B cell (primary cell): Measurements from ENCODE around the gene DENND10. TPM values are rescaled to one million over a fixed set of nuclear protein-coding genes. Genes with fewer than 3 reads are reported as not detected.

Experiments used
- ATAC-seq: fragments of 200-7000 bp; cut with Tn5 transposase; one replicate; pipeline ENCODE4 v1.10.0; 2021; ENCODE audit warnings: low read depth, mild to moderate bottlenecking, moderate number of reproducible peaks, moderate library complexity
- CTCF ChIA-PET: fragments of 350-600 bp; sonication (Branson Sonifier 250); formaldehyde crosslinking; loops from one replicate; lab custom pipeline; 2021; ENCODE audit warnings: antibody characterized with exemption, inconsistent platforms; lab: Charles Lee
- POLR2A ChIA-PET: fragments of 350-600 bp; sonication (Branson Sonifier 250); formaldehyde crosslinking; loops from one replicate; lab custom pipeline; 2021; ENCODE audit warnings: antibody characterized with exemption; lab: Charles Lee
- DNase-seq: peaks from one replicate; pipeline ENCODE4 v3.0.0; 2013
- H2AFZ ChIP-seq: 2 replicates; pipeline ENCODE4 v1.6.1; 2012; ENCODE audit warnings: mild to moderate bottlenecking, low read depth, low read length; ENCODE audit not compliant: insufficient read depth, poor library complexity, severe bottlenecking
- H3K27ac ChIP-seq, 2 donors: 1 replicate in 1 of 2; 2 replicates in 1 of 2; pipeline ENCODE4 v1.5.1; 2012 to 2013; ENCODE audit warnings: low read length in 2 of 2, mild to moderate bottlenecking in 2 of 2, moderate library complexity in 1 of 2
- H3K27me3 ChIP-seq, 4 experiments: fragments of 200-600 bp in 1 of 4; sonication (generic) in 1 of 4; replicated peaks in 1 of 4; 1 replicate in 2 of 4; 2 replicates in 2 of 4; pipeline versions ENCODE4 v1.6.1 to v1.7.0; 2013 to 2016; ENCODE audit warnings: low read length in 3 of 4, mild to moderate bottlenecking in 2 of 4, mixed read lengths in 1 of 4, moderate library complexity in 1 of 4; ENCODE audit not compliant: insufficient read depth in 4 of 4, control insufficient read depth in 3 of 4; ENCODE audit errors: control extremely low read depth in 1 of 4
- H3K36me3 ChIP-seq, 2 experiments: replicated peaks in 1 of 2; 1 replicate in 1 of 2; 2 replicates in 1 of 2; pipeline versions ENCODE4 v1.6.1 to v1.7.1; 2013; ENCODE audit warnings: low read length in 1 of 2; ENCODE audit not compliant: insufficient read depth in 2 of 2, control insufficient read depth in 1 of 2; ENCODE audit errors: control extremely low read depth in 1 of 2, extremely low read depth in 1 of 2
- H3K4me1 ChIP-seq, 2 donors: fragments of 200-600 bp in 1 of 2; sonication (generic) in 1 of 2; 1 replicate in 1 of 2; 2 replicates in 1 of 2; pipeline versions ENCODE4 v1.5.1 to v1.6.1; 2013 to 2017; ENCODE audit warnings: low read length in 2 of 2; ENCODE audit not compliant: control insufficient read depth in 2 of 2, insufficient read depth in 2 of 2
- H3K4me2 ChIP-seq: replicated peaks from 2 replicates; pipeline ENCODE3; 2012; ENCODE audit warnings: mild to moderate bottlenecking, low read depth, low read length; ENCODE audit not compliant: poor library complexity, severe bottlenecking
- H3K4me3 ChIP-seq, 5 experiments: fragments of 200-600 bp in 1 of 5; sonication (generic) in 1 of 5; 1 replicate in 3 of 5; 2 replicates in 2 of 5; pipeline versions ENCODE4 v1.5.1 to v1.7.0; 2011 to 2016; ENCODE audit warnings: low read length in 4 of 5, mild to moderate bottlenecking in 4 of 5, low read depth in 2 of 5, control low read depth in 1 of 5, moderate library complexity in 1 of 5; ENCODE audit not compliant: insufficient read depth in 1 of 5; ENCODE audit errors: control extremely low read depth in 1 of 5, extremely low read depth in 1 of 5
- H3K79me2 ChIP-seq: fragments of 200-600 bp; sonication (generic); one replicate; pipeline ENCODE4 v1.6.0; 2016; ENCODE audit warnings: low read length; ENCODE audit not compliant: control insufficient read depth, insufficient read depth
- H3K9ac ChIP-seq: fragments of 200-600 bp; sonication (generic); 2 replicates; pipeline ENCODE4 v1.6.1; 2017; ENCODE audit warnings: mild to moderate bottlenecking, low read length, moderate library complexity
- H3K9me3 ChIP-seq, 3 donors: one replicate each; pipeline versions ENCODE4 v1.6.1 to v1.7.1; 2013; ENCODE audit warnings: low read length in 2 of 3; ENCODE audit not compliant: control insufficient read depth in 2 of 3, insufficient read depth in 1 of 3; ENCODE audit errors: control extremely low read depth in 1 of 3
- H4K20me1 ChIP-seq: 2 replicates; pipeline ENCODE4 v1.6.0; 2012; ENCODE audit warnings: mild to moderate bottlenecking, low read length; ENCODE audit not compliant: insufficient read depth, control insufficient read depth, poor library complexity, severe bottlenecking
- H3K27ac Mint-ChIP-seq: one replicate; pipeline ENCODE4 v1.8.0; 2021; ENCODE audit warnings: mixed read lengths
- H3K27me3 Mint-ChIP-seq: one replicate; pipeline ENCODE4 v1.8.0; 2021; ENCODE audit warnings: mixed read lengths
- H3K4me1 Mint-ChIP-seq: one replicate; pipeline ENCODE4 v1.8.0; 2021; ENCODE audit warnings: mixed read lengths
- H3K4me3 Mint-ChIP-seq: one replicate; pipeline ENCODE4 v1.8.0; 2021; ENCODE audit warnings: mixed read lengths
- H3K9me3 Mint-ChIP-seq: one replicate; pipeline ENCODE4 v1.8.0; 2022; ENCODE audit warnings: mixed read lengths; ENCODE audit not compliant: insufficient read depth
- CTCF ChIP-seq: fragments of 200-600 bp; IDR thresholded peaks from one replicate; pipeline ENCODE4 v1.8.0; 2022; ENCODE audit warnings: antibody characterized with exemption, mild to moderate bottlenecking
- EZH2 ChIP-seq: IDR thresholded peaks from 2 replicates; pipeline ENCODE4 v1.6.1; 2012; ENCODE audit warnings: borderline replicate concordance, low read depth, mild to moderate bottlenecking, moderate library complexity, low read length; ENCODE audit not compliant: insufficient read depth, poor library complexity, severe bottlenecking
- WGBS: methylation state at CpG from one replicate; pipeline ENCODE4 v1.1.5; 2013; ENCODE audit warnings: missing lambda C conversion rate; ENCODE audit not compliant: insufficient coverage; 5-methylcytosine and 5-hydroxymethylcytosine counted together
- intact Hi-C: fragments of 100-400 bp; cut with micrococcal nuclease; formaldehyde crosslinking; loops from one replicate; pipeline ENCODE4 v1.10.0; 2022
- polyA plus RNA-seq: library from polyadenylated mRNA; depleted of rRNA; stranded (reverse); fragments of >200 nt; gene quantifications from 2 replicates; pipeline ENCODE4 v1.2.3, GENCODE V29; 2012
- total RNA-seq, 2 donors: library from RNA; stranded (reverse); fragments of 120-200 nt in 1 of 2; gene quantifications; 1 replicate in 1 of 2; 2 replicates in 1 of 2; pipeline versions ENCODE4 v1.2.3 to v1.2.4, GENCODE V29; 2013 to 2022

The DENND10 gene
- total and polyA plus RNA-seq, 2 donors (not counting 1 experiment from before 2014, with no cell fraction given), result 16.6 to 24.4 TPM

DNA sequence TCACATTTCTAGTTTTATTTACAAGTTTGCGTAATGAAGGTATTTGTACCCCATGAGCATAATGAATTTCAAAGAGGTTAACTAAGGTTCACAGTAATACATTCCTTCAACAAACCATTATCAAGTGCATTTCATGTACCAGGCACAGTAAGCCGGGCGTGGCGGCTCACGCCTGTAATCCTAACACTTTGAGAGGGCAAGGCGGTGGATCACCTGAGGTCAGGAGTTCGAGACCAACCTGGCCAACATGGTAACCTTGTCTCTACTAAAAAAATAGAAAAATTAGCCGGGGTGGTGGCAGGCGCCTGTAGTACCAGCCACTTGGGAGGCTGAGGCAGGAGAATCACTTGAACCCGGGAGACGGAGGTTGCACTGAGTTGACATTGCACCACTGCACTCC lies 19.0 kb upstream of the DENND10 start:
- H3K79me2 ChIP-seq, result peaks cover 10% of the 10 kb centered on the region

More for the DNA sequence above, 19.0 kb upstream of the DENND10 start:
- Histone ChIP-seq H3K4me2 (no peak overlapping the region), H2AFZ (no peak overlapping the region), H3K36me3 (no peaks in the 10 kb centered on the region), H3K9me3 (no peaks in the 10 kb centered on the region), H4K20me1 (peaks cover 5% of the 10 kb centered on the region), H3K27me3 (no peaks in the 10 kb centered on the region), H3K27ac (no peak overlapping the region), H3K4me1 (peaks cover 17 to 40% of the 10 kb centered on the region in 2 donors), H3K9ac (no peak overlapping the region), H3K4me3 (no peak overlapping the region)
- H3K4me3 Mint-ChIP-seq, result no peak overlapping the region
- no peaks in the 10 kb centered on the region for H3K27me3 Mint-ChIP-seq
- ATAC-seq (no peak), DNase-seq (no peak)
- intact Hi-C loops, result loop anchor here (10.0 kb wide), 1 partner anchor 220 kb away; no protein-coding TSS in a partner anchor
- no peaks in the 10 kb centered on the region for H3K9me3 Mint-ChIP-seq
- H3K27ac Mint-ChIP-seq, result no peak overlapping the region
- POLR2A ChIA-PET, result no interaction called here
- TF ChIP-seq CTCF, result no peak
- TF ChIP-seq EZH2, result no peak
- CTCF ChIA-PET, result no interaction called here
- 98% methylated on average over 8 of the region's 11 CpGs for WGBS
- H3K4me1 Mint-ChIP-seq, result peaks cover 41% of the 10 kb centered on the region
